ENCODE data around the gene TRDN. TPM values are rescaled to one million over a fixed set of nuclear protein-coding genes. Genes with fewer than 3 reads are reported as not detected.

Gene TRDN
- total RNA-seq, 1 experiment from 2014 or later, result 10.4 TPM

- Mint-ChIP-seq H3K9me3 (no peaks in the 10 kb centered on the region; a peak in 1 of 5 replicates), H3K36me3 (ENCODE audit: insufficient read depth in 1 of 3, low read depth in 3 of 3) (no peaks in the 10 kb centered on the region), H3K27me3 (ENCODE audit: low read depth) (no peaks in the 10 kb centered on the region), H3K4me3 (no peak overlapping the region), H3K27ac (no peak overlapping the region), H3K4me1 (peaks cover 10 to 20% of the 10 kb centered on the region in 2 experiments)
- H3K9me3 ChIP-seq (ENCODE audit: control insufficient read depth, low read depth, low read length), result no peaks in the 10 kb centered on the region
- H2BK15ac ChIP-seq (ENCODE audit: low read depth, low read length), result no peak overlapping the region
- TF ChIP-seq CTCF (conservative IDR thresholded peaks at IDR 0.05), result no peak
- H3K4ac ChIP-seq (ENCODE audit: low read depth, low read length), result no peak overlapping the region
- H2AK5ac ChIP-seq (ENCODE audit: insufficient read length, low read length), result no peak overlapping the region
- no peak overlapping the region for H2AFZ ChIP-seq (ENCODE audit: low read length)
- no peak overlapping the region for H3K18ac ChIP-seq (ENCODE audit: insufficient read length, low read depth, low read length)
- H3K27ac ChIP-seq (ENCODE audit: insufficient read length, low read depth, low read length), result no peak overlapping the region
- H4K5ac ChIP-seq (ENCODE audit: insufficient read length, low read depth, low read length), result no peak overlapping the region
- H3K14ac ChIP-seq (ENCODE audit: insufficient read depth, low read length), result no peak overlapping the region
- no peaks in the 10 kb centered on the region; the same call in 1 of the 2 replicates for H3K4me1 ChIP-seq (ENCODE audit: insufficient read depth, low read length)
- no peak for DNase-seq
- H4K20me1 ChIP-seq (ENCODE audit: control insufficient read depth, insufficient read depth, insufficient read length), result no peaks in the 10 kb centered on the region
- H3T11ph ChIP-seq (ENCODE audit: low read length), result no peak overlapping the region
- H3K79me1 ChIP-seq (ENCODE audit: insufficient read depth, low read depth, low read length, poor library complexity, severe bottlenecking), result no peaks in the 10 kb centered on the region
- no peaks in the 10 kb centered on the region for H3K27me3 ChIP-seq (ENCODE audit: insufficient read depth, low read length)
- H3K79me2 ChIP-seq (ENCODE audit: insufficient read depth, low read length), result no peaks in the 10 kb centered on the region
- H2BK20ac ChIP-seq (ENCODE audit: low read depth, low read length, poor library complexity, severe bottlenecking), result no peak overlapping the region
- H3K9ac ChIP-seq (ENCODE audit: extremely low read depth, insufficient read length, low read length), result no peak overlapping the region
- H2BK5ac ChIP-seq (ENCODE audit: insufficient read length, low read length), result no peak overlapping the region
- H4K91ac ChIP-seq (ENCODE audit: insufficient read length, low read depth, low read length), result no peak overlapping the region
- WGBS (ENCODE audit: extremely low coverage, insufficient read length, low lambda C conversion rate), result no CpG with 5 or more reads among the region's 3 CpGs
- H3K56ac ChIP-seq (ENCODE audit: insufficient read length, low read depth, low read length), result no peak overlapping the region
- H3K4me2 ChIP-seq (ENCODE audit: insufficient read depth, insufficient read length, low read length), result no peak overlapping the region
- H4K8ac ChIP-seq (replicated peaks; ENCODE audit: insufficient read length, low read depth, low read length), result no peak overlapping the region
- no peak overlapping the region for H2BK120ac ChIP-seq (ENCODE audit: low read depth, low read length, poor library complexity, severe bottlenecking)
- no peaks in the 10 kb centered on the region for H3K23me2 ChIP-seq (ENCODE audit: insufficient read length, low read depth, low read length, poor library complexity, severe bottlenecking)
- H3K23ac ChIP-seq (ENCODE audit: insufficient read length, low read depth, low read length), result no peak overlapping the region
- H2BK12ac ChIP-seq (ENCODE audit: insufficient read length, low read depth, low read length), result no peak overlapping the region
Observed at GRCh38 chr6:123213921-123214320, 422.8 kb downstream of the TRDN start.
